DOHH2 (cell line): ENCODE results near the gene ZBTB7C.

Experiments used
- EZH2phosphoT487 ChIP-seq: fragments of 200-600 bp; sonication (generic); IDR thresholded peaks from 2 replicates; pipeline ENCODE4 v1.6.1; 2017; ENCODE audit warnings: borderline replicate concordance, mild to moderate bottlenecking, antibody characterized with exemption, low read length, moderate library complexity, mixed read lengths
- TF ChIP-seq, protein P1 (sequence below): fragments of 200-600 bp; sonication (generic); IDR thresholded peaks from one replicate; pipeline ENCODE4 v1.5.1; 2014; ENCODE audit warnings: antibody characterized with exemption, mild to moderate bottlenecking, low read depth, low read length; ENCODE audit not compliant: poor library complexity, severe bottlenecking

DNA sequence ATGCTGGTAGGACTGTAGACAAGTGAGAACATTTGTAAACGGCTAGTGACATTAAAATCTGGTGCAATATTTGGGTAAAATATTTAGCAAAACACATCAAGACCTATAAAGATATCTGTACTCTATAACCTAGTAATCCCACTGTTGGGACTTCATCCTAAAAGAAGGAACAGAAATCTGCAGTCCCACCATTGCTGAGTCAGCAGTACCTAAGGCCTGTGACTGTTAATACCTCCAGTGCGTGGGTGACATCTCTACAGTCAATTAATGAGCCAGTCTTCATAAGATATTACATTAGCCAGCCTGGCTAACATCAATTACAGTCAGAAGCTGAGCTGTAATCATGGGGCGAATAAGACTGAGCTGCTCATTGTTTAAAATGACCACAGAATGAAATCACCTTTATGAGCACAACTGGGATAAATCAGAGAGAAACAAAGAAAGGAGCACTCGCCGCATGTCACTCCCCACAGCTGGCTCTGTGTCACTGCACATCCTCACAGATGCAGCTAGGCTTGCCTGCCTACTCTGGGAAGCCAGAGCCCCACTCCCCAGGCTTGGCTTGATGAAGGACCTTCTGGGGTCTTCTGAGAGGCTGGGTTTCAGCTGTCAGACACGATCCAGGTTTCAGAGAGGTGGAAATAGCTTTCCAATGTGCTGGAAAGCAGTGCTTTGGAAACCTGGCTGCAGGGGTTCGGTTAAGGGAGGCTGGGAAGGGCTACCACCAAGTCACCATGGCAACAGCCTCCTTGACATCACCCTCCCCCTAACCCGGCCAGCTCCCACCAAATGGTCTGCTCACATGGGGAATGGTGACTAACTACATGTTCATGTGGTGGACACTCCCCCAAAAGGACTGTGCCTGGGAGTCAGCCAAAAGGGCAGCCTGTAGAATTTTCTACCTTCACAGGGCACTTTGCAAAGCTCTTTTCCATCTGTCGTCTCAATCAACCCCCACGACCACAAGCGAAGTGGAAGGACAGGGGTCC, 145.0 kb downstream of the ZBTB7C start:
- TF ChIP-seq, protein P1, sequence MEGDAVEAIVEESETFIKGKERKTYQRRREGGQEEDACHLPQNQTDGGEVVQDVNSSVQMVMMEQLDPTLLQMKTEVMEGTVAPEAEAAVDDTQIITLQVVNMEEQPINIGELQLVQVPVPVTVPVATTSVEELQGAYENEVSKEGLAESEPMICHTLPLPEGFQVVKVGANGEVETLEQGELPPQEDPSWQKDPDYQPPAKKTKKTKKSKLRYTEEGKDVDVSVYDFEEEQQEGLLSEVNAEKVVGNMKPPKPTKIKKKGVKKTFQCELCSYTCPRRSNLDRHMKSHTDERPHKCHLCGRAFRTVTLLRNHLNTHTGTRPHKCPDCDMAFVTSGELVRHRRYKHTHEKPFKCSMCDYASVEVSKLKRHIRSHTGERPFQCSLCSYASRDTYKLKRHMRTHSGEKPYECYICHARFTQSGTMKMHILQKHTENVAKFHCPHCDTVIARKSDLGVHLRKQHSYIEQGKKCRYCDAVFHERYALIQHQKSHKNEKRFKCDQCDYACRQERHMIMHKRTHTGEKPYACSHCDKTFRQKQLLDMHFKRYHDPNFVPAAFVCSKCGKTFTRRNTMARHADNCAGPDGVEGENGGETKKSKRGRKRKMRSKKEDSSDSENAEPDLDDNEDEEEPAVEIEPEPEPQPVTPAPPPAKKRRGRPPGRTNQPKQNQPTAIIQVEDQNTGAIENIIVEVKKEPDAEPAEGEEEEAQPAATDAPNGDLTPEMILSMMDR = no peak
- TF ChIP-seq EZH2phosphoT487 = no peak
